H1 (cell line): ENCODE measurements around the gene LRRC74B. TPM values are rescaled to one million over a fixed set of nuclear protein-coding genes. Genes with fewer than 3 reads are reported as not detected.
"Not testable (repeated sequence)": the region's sequence is repeated elsewhere in the genome, so short reads cannot be mapped to it uniquely, and the experiment has no call there.

Experiments used
- CTCF ChIA-PET: fragments of 300-600 bp; sonication (Branson Sonifier 250); formaldehyde crosslinking; loops from one replicate; lab custom pipeline; 2021; ENCODE audit not compliant: partially characterized antibody; lab: Charles Lee
- POLR2A ChIA-PET: fragments of 300-600 bp; sonication (Branson Sonifier 250); formaldehyde crosslinking; loops from one replicate; lab custom pipeline; 2021; ENCODE audit warnings: inconsistent platforms; ENCODE audit not compliant: partially characterized antibody; lab: Charles Lee
- DNase-seq, 2 experiments: peaks; one replicate each; pipeline versions ENCODE4 v3.0.0 to v3.0.0-alpha.2; 2010 to 2022; ENCODE audit warnings: low spot score in 2 of 2, low read depth in 1 of 2, mixed read lengths in 1 of 2
- FAIRE-seq: peaks from 2 replicates; lab custom pipeline; 2011; peaks lifted over from hg19 to GRCh38; lab: Jason Lieb, UNC
- H2AFZ ChIP-seq: 2 replicates; pipeline ENCODE4 v1.8.1; 2012; ENCODE audit warnings: low read length, inconsistent platforms
- H2AK5ac ChIP-seq: 2 replicates; pipeline ENCODE4 v1.6.1; 2013; ENCODE audit warnings: low read depth, low read length
- H2BK120ac ChIP-seq: replicated peaks from 2 replicates; pipeline ENCODE3; 2013; ENCODE audit warnings: low read depth, low read length, inconsistent platforms
- H2BK12ac ChIP-seq: 2 replicates; pipeline ENCODE4 v1.6.1; 2013; ENCODE audit warnings: low read depth, low read length
- H2BK15ac ChIP-seq: 2 replicates; pipeline ENCODE4 v1.6.1; 2013; ENCODE audit warnings: low read length
- H2BK20ac ChIP-seq: 2 replicates; pipeline ENCODE4 v1.6.1; 2013; ENCODE audit warnings: low read length
- H2BK5ac ChIP-seq: 2 replicates; pipeline ENCODE4 v1.6.1; 2013; ENCODE audit warnings: low read depth, low read length
- H3K14ac ChIP-seq: 2 replicates; pipeline ENCODE4 v1.6.1; 2013; ENCODE audit warnings: inconsistent platforms; ENCODE audit not compliant: insufficient read length
- H3K18ac ChIP-seq: 2 replicates; pipeline ENCODE4 v1.6.1; 2013; ENCODE audit warnings: low read length; ENCODE audit errors: extremely low read depth
- H3K23ac ChIP-seq: 2 replicates; pipeline ENCODE4 v1.6.1; 2013; ENCODE audit warnings: inconsistent platforms; ENCODE audit not compliant: insufficient read length
- H3K23me2 ChIP-seq: 2 replicates; pipeline ENCODE4 v1.6.1; 2013; ENCODE audit warnings: low read depth, low read length
- H3K27ac ChIP-seq: 2 replicates; pipeline ENCODE4 v1.6.1; 2011; ENCODE audit warnings: low read depth, low read length, inconsistent platforms
- H3K27me3 ChIP-seq, 4 experiments: replicated peaks in 1 of 4; 1 replicate in 1 of 4; 2 replicates in 3 of 4; pipeline versions ENCODE4 v1.6.1 to v1.8.1; 2011 to 2013; ENCODE audit warnings: low read length in 3 of 4, mild to moderate bottlenecking in 3 of 4, inconsistent platforms in 2 of 4, mixed read lengths in 2 of 4, moderate library complexity in 1 of 4; ENCODE audit not compliant: control insufficient read depth in 3 of 4, insufficient read depth in 3 of 4; ENCODE audit errors: extremely low read depth in 1 of 4
- H3K36me3 ChIP-seq, 4 experiments: 2 replicates each; pipeline versions ENCODE4 v1.6.1 to v1.8.1; 2011 to 2013; ENCODE audit warnings: mild to moderate bottlenecking in 4 of 4, low read length in 3 of 4, moderate library complexity in 2 of 4, control low read depth in 1 of 4, inconsistent platforms in 1 of 4; ENCODE audit not compliant: insufficient read depth in 4 of 4, control insufficient read depth in 2 of 4
- H3K4ac ChIP-seq: replicated peaks from 2 replicates; pipeline ENCODE3; 2013; ENCODE audit warnings: low read length, low read depth, mixed read lengths, inconsistent platforms; ENCODE audit not compliant: insufficient read length
- H3K4me1 ChIP-seq, 4 experiments: replicated peaks in 1 of 4; 1 replicate in 1 of 4; 2 replicates in 3 of 4; pipeline versions ENCODE4 v1.6.1 to v1.8.1; 2011 to 2013; ENCODE audit warnings: low read length in 3 of 4, inconsistent platforms in 2 of 4, mixed read lengths in 1 of 4; ENCODE audit not compliant: insufficient read depth in 4 of 4, control insufficient read depth in 3 of 4
- H3K4me2 ChIP-seq, 2 experiments: 2 replicates each; pipeline versions ENCODE4 v1.6.1 to v1.8.1; 2011 to 2013; ENCODE audit warnings: low read depth in 2 of 2, low read length in 2 of 2, control low read depth in 1 of 2, inconsistent platforms in 1 of 2, mild to moderate bottlenecking in 1 of 2; ENCODE audit not compliant: insufficient read depth in 1 of 2
- H3K4me3 ChIP-seq, 4 experiments: fragments of 200-600, 300-600 bp in 1 of 4; sonication (generic), shearing (Covaris generic), sonication (Bioruptor Twin) in 1 of 4; 2 replicates each; pipeline versions ENCODE4 v1.5.1 to v1.8.1; 2011 to 2016; ENCODE audit warnings: low read length in 4 of 4, low read depth in 3 of 4, control low read depth in 2 of 4, inconsistent platforms in 2 of 4, mild to moderate bottlenecking in 2 of 4, mixed read lengths in 1 of 4, moderate library complexity in 1 of 4; ENCODE audit not compliant: insufficient read depth in 2 of 4; ENCODE audit errors: extremely low read depth in 1 of 4
- H3K56ac ChIP-seq: replicated peaks from 2 replicates; pipeline ENCODE3; 2013; ENCODE audit warnings: low read depth, mild to moderate bottlenecking, mixed read lengths, low read length, inconsistent platforms; ENCODE audit not compliant: insufficient read length
- H3K79me1 ChIP-seq: 2 replicates; pipeline ENCODE4 v1.6.1; 2013; ENCODE audit warnings: low read depth, low read length, control low read depth
- H3K79me2 ChIP-seq, 2 experiments: 2 replicates each; pipeline versions ENCODE4 v1.6.1 to v1.8.1; 2012 to 2013; ENCODE audit warnings: low read length in 2 of 2, mild to moderate bottlenecking in 2 of 2, inconsistent platforms in 1 of 2; ENCODE audit not compliant: insufficient read depth in 2 of 2, control insufficient read depth in 1 of 2
- H3K9ac ChIP-seq, 4 experiments: replicated peaks in 1 of 4; 1 replicate in 1 of 4; 2 replicates in 3 of 4; pipeline versions ENCODE4 v1.6.1 to v1.8.1; 2011 to 2013; ENCODE audit warnings: low read depth in 3 of 4, low read length in 3 of 4, control low read depth in 2 of 4, mild to moderate bottlenecking in 2 of 4, moderate library complexity in 2 of 4, inconsistent platforms in 1 of 4; ENCODE audit errors: extremely low read depth in 1 of 4
- H3K9me3 ChIP-seq, 2 experiments: 2 replicates each; pipeline versions ENCODE4 v1.6.1 to v1.8.1; 2012 to 2013; ENCODE audit warnings: mild to moderate bottlenecking in 2 of 2, moderate library complexity in 2 of 2, control low read depth in 1 of 2, inconsistent platforms in 1 of 2, low read depth in 1 of 2, low read length in 1 of 2, mixed read lengths in 1 of 2; ENCODE audit not compliant: insufficient read depth in 2 of 2
- H4K20me1 ChIP-seq, 2 experiments: replicated peaks in 1 of 2; 2 replicates each; pipeline versions ENCODE3 to v1.8.1; 2011 to 2013; ENCODE audit warnings: inconsistent platforms in 2 of 2, low read length in 2 of 2, mild to moderate bottlenecking in 1 of 2; ENCODE audit not compliant: insufficient read depth in 2 of 2, control insufficient read depth in 1 of 2
- H4K5ac ChIP-seq: 2 replicates; pipeline ENCODE4 v1.6.1; 2013; ENCODE audit warnings: low read length, low read depth, mixed read lengths, inconsistent platforms; ENCODE audit not compliant: insufficient read length
- H4K8ac ChIP-seq: 2 replicates; pipeline ENCODE4 v1.8.0; 2013; ENCODE audit warnings: mild to moderate bottlenecking, moderate library complexity, low read length, inconsistent platforms; ENCODE audit not compliant: insufficient read depth; ENCODE audit errors: extremely low read depth
- H4K91ac ChIP-seq: replicated peaks from 2 replicates; pipeline ENCODE3; 2013; ENCODE audit warnings: low read length, mixed read lengths, inconsistent platforms; ENCODE audit not compliant: insufficient read length
- WGBS, 2 experiments: shearing (Covaris generic) in 1 of 2; methylation state at CpG; one replicate each; pipeline versions ENCODE4 v1.1.6 to v1.1.7; 2013 to 2015; ENCODE audit warnings: low lambda C conversion rate in 2 of 2, mixed read lengths in 2 of 2, inconsistent platforms in 1 of 2, low coverage in 1 of 2, missing lambda C conversion rate in 1 of 2; ENCODE audit not compliant: insufficient replicate concordance in 2 of 2, insufficient coverage in 1 of 2, insufficient read length in 1 of 2; ENCODE audit errors: extremely low coverage in 1 of 2, missing lambda C conversion rate in 1 of 2; 5-methylcytosine and 5-hydroxymethylcytosine counted together
- polyA plus RNA-seq, 7 experiments: library from polyadenylated mRNA; depleted of rRNA in 3 of 7; stranded (reverse) in 5 of 7; unstranded in 2 of 7; fragments of >200 nt in 5 of 7; fragments of 200-250 nt in 2 of 7; gene quantifications; 1 replicate in 5 of 7; 2 replicates in 1 of 7; 4 replicates in 1 of 7; pipeline versions ENCODE4 v1.2.1 to v1.2.3, GENCODE V29; 2011 to 2013; ENCODE audit warnings: missing spikeins in 2 of 7, mixed read lengths in 2 of 7
- total RNA-seq: library from RNA; stranded (reverse); fragmentation: NEBNext Ultra II Directional; extraction: Animal tissue kit (Norgen Biotek cat#: 25700); gene quantifications from 2 replicates; pipeline ENCODE4 v1.2.1, GENCODE V29; 2021

LRRC74B gene
- total and polyA plus RNA-seq, 2 of the 8 experiments (the other 6 are each of a cell fraction or from before 2014, with no cell fraction given) = not detected

DNA sequence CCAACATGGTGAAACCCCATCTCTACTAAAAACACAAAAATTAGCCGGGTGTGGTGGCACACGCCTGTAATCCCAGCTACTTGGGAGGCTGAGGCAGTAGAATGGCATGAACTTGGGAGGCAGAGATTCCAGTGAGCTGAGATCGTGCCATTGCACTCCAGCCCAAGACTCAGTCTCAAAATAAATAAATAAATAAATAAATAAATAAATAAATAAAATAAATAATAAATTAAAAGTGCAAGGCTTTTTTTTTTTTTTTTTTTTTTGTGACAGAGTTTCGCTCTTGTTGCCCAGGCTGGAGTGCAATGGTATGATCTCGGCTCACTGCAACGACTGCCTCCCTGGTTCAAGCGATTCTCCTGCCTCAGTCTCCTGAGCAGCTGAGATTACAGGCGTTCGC, 51.1 kb downstream of the LRRC74B start:
- H4K8ac ChIP-seq, H2BK15ac ChIP-seq, H4K20me1 ChIP-seq, H2AK5ac ChIP-seq, H3K23ac ChIP-seq, H3K4me1 ChIP-seq, H2BK20ac ChIP-seq, FAIRE-seq, H3K18ac ChIP-seq, H3K79me1 ChIP-seq, H2BK5ac ChIP-seq, H3K56ac ChIP-seq, H3K4me2 ChIP-seq, H3K4me3 ChIP-seq, H3K27me3 ChIP-seq, H3K23me2 ChIP-seq, H3K9me3 ChIP-seq, H2BK120ac ChIP-seq, H2BK12ac ChIP-seq, H3K36me3 ChIP-seq, POLR2A ChIA-PET, H3K4ac ChIP-seq, H3K27ac ChIP-seq, H4K5ac ChIP-seq, H3K9ac ChIP-seq, H4K91ac ChIP-seq, H2AFZ ChIP-seq, H3K14ac ChIP-seq, H3K79me2 ChIP-seq, DNase-seq: not testable (repeated sequence)
- CTCF ChIA-PET = interaction anchor here (1.5 kb wide), 1 partner anchor 8 kb away, joined by 4 read pairs; no protein-coding TSS in a partner anchor
- WGBS, 2 experiments = 99% methylated on average over 9 of the region's 9 CpGs; no CpG with 5 or more reads in 1 of the 2 experiments
